ENCODE measurements around the gene ASIP. TPM values are rescaled to one million over a fixed set of nuclear protein-coding genes. Genes with fewer than 3 reads are reported as not detected.
"Not testable (repeated sequence)": the region's sequence is repeated elsewhere in the genome, so short reads cannot be mapped to it uniquely, and the experiment has no call there.

The ASIP gene
- total RNA-seq, 1 donor from 2014 or later: not detected

GRCh38 chr20:34246126-34246626, 5.0 kb downstream of the ASIP start:
- Histone ChIP-seq H3K27ac (no peak overlapping the region), H3K36me3 (no peaks in the 10 kb centered on the region), H3K4me1 (peaks cover 4% of the 10 kb centered on the region), H3K9me3 (no peaks in the 10 kb centered on the region), H3K4me3 (no peak overlapping the region), H3K27me3 (no peaks in the 10 kb centered on the region)
- intact Hi-C loops (cut with DNase I): no loop called here
- ATAC-seq (no peak), DNase-seq (no peak)
- no peak for TF ChIP-seq CTCF (IDR thresholded peaks at IDR 0.05)

- Histone ChIP-seq H3K4me3 (no peak overlapping the region), H3K4me1 (peaks cover 4% of the 10 kb centered on the region), H3K27me3 (no peaks in the 10 kb centered on the region), H3K36me3 (no peaks in the 10 kb centered on the region), H3K27ac (no peak overlapping the region), H3K9me3 (no peaks in the 10 kb centered on the region)
- intact Hi-C loops (cut with DNase I): no loop called here
- no peak for DNase-seq
- ATAC-seq: peak; percentile 91
- no peak for TF ChIP-seq CTCF (IDR thresholded peaks at IDR 0.05)
These were observed 8.1 kb downstream of the ASIP start for GRCh38 chr20:34249291-34249690.

- DNase-seq: no peak
- no peak for ATAC-seq
- TF ChIP-seq CTCF (IDR thresholded peaks at IDR 0.05): no peak
- H3K9me3 ChIP-seq: no peaks in the 10 kb centered on the region
- no peak overlapping the region for H3K4me3 ChIP-seq
- intact Hi-C loops (cut with DNase I): no loop called here
- H3K27ac ChIP-seq: no peak overlapping the region
- no peaks in the 10 kb centered on the region for H3K27me3 ChIP-seq
- peaks cover 4% of the 10 kb centered on the region for H3K4me1 ChIP-seq
- no peaks in the 10 kb centered on the region for H3K36me3 ChIP-seq
These were observed 8.8 kb downstream of the ASIP start for GRCh38 chr20:34250005-34250404.

- intact Hi-C loops (cut with DNase I): no loop called here
- no peak for DNase-seq
- Histone ChIP-seq H3K4me3 (no peak overlapping the region), H3K9me3 (no peaks in the 10 kb centered on the region), H3K27me3 (no peaks in the 10 kb centered on the region), H3K36me3 (no peaks in the 10 kb centered on the region), H3K4me1 (peaks cover 4% of the 10 kb centered on the region), H3K27ac (no peak overlapping the region)
- TF ChIP-seq CTCF (IDR thresholded peaks at IDR 0.05): no peak
- ATAC-seq: peak; percentile 18
These were observed 10.4 kb downstream of the ASIP start for GRCh38 chr20:34251619-34252018.

- intact Hi-C loops (cut with DNase I); DNase-seq; H3K4me1 ChIP-seq: not testable (repeated sequence)
These were observed 11.3 kb downstream of the ASIP start for GRCh38 chr20:34252431-34253086.

GRCh38 chr20:34254979-34255378, 13.8 kb downstream of the ASIP start:
- intact Hi-C loops (cut with DNase I): no loop called here
- TF ChIP-seq CTCF (IDR thresholded peaks at IDR 0.05): no peak
- H3K27me3 ChIP-seq: no peaks in the 10 kb centered on the region
- no peaks in the 10 kb centered on the region for H3K4me1 ChIP-seq
- DNase-seq (no peak), ATAC-seq (no peak)
- no peaks in the 10 kb centered on the region for H3K36me3 ChIP-seq
- no peak overlapping the region for H3K4me3 ChIP-seq
- H3K27ac ChIP-seq: no peak overlapping the region
- H3K9me3 ChIP-seq: no peaks in the 10 kb centered on the region

More at GRCh38 chr20:34252431-34253086, 11.3 kb downstream of the ASIP start:
- H3K9me3 ChIP-seq, H3K4me3 ChIP-seq, H3K27ac ChIP-seq, H3K27me3 ChIP-seq, ATAC-seq, H3K36me3 ChIP-seq: not testable (repeated sequence)
